OCI-LY1 (cell line): ENCODE data around the gene NIPAL3.

ENCODE experiments used
- H2AFZ ChIP-seq: fragments of 200-600 bp; sonication (generic), shearing (Covaris generic); 2 replicates; pipeline ENCODE4 v1.6.0; 2014; ENCODE audit warnings: antibody characterized with exemption, mild to moderate bottlenecking, low read length
- H3F3A ChIP-seq: fragments of 200-600 bp; sonication (generic), shearing (Covaris generic); 2 replicates; pipeline ENCODE4 v1.6.0; 2014; ENCODE audit warnings: mild to moderate bottlenecking, antibody characterized with exemption, low read length, moderate library complexity; ENCODE audit not compliant: insufficient read depth
- H3K27ac ChIP-seq: fragments of 200-600 bp; sonication (generic); 2 replicates; pipeline ENCODE4 v1.5.1; 2014; ENCODE audit warnings: low read length, mixed run types, mild to moderate bottlenecking, low read depth; ENCODE audit not compliant: poor library complexity, severe bottlenecking
- H3K27me3 ChIP-seq: fragments of 200-600 bp; sonication (generic); 2 replicates; pipeline ENCODE4 v1.6.0; 2014; ENCODE audit warnings: antibody characterized with exemption, mild to moderate bottlenecking, low read length, moderate library complexity; ENCODE audit not compliant: insufficient read depth
- H3K36me3 ChIP-seq: fragments of 200-600 bp; sonication (generic); 2 replicates; pipeline ENCODE4 v1.6.1; 2014; ENCODE audit warnings: mild to moderate bottlenecking, antibody characterized with exemption, low read length, moderate library complexity, mixed read lengths; ENCODE audit not compliant: insufficient read depth
- H3K4me1 ChIP-seq: fragments of 200-600 bp; sonication (generic); 2 replicates; pipeline ENCODE4 v1.5.1; 2014; ENCODE audit warnings: mild to moderate bottlenecking, low read length, moderate library complexity; ENCODE audit not compliant: insufficient read depth, severe bottlenecking
- H3K4me2 ChIP-seq: fragments of 200-600 bp; sonication (generic), shearing (Covaris generic); 2 replicates; pipeline ENCODE4 v1.6.1; 2014; ENCODE audit warnings: low read length
- H3K4me3 ChIP-seq: fragments of 200-600 bp; sonication (generic); 2 replicates; pipeline ENCODE4 v1.5.1; 2014; ENCODE audit warnings: low read length, low read depth, mild to moderate bottlenecking, mixed read lengths; ENCODE audit not compliant: poor library complexity, severe bottlenecking
- H3K79me2 ChIP-seq: fragments of 200-600 bp; shearing (Covaris generic); 2 replicates; pipeline ENCODE4 v1.6.1; 2016; ENCODE audit warnings: mixed run types, low read length, mixed read lengths; ENCODE audit not compliant: insufficient read depth
- H3K9ac ChIP-seq: fragments of 200-600 bp; sonication (generic), shearing (Covaris generic); 2 replicates; pipeline ENCODE4 v1.6.1; 2014; ENCODE audit warnings: mild to moderate bottlenecking, low read length, mixed read lengths
- H3K9me2 ChIP-seq: fragments of 200-600 bp; sonication (generic), shearing (Covaris generic); 2 replicates; pipeline ENCODE4 v1.6.1; 2014; ENCODE audit warnings: low read depth, mild to moderate bottlenecking, low read length, mixed read lengths
- H3K9me3 ChIP-seq: fragments of 200-600 bp; shearing (Covaris generic); 2 replicates; pipeline ENCODE4 v1.6.1; 2014; ENCODE audit warnings: low read length, mixed read lengths
- H4K20me1 ChIP-seq: fragments of 200-600 bp; sonication (generic), shearing (Covaris generic); 2 replicates; pipeline ENCODE4 v1.6.0; 2016; ENCODE audit warnings: mild to moderate bottlenecking, low read length; ENCODE audit not compliant: insufficient read depth
- CTCF ChIP-seq: fragments of 200-600 bp; sonication (generic), shearing (Covaris generic); IDR thresholded peaks from 2 replicates; pipeline ENCODE4 v1.5.1; 2017; ENCODE audit warnings: mild to moderate bottlenecking, antibody characterized with exemption, low read length, moderate library complexity, mixed read lengths
- EZH2 ChIP-seq: fragments of 200-600 bp; sonication (generic), shearing (Covaris generic); IDR thresholded peaks from 2 replicates; pipeline ENCODE4 v1.8.0; 2017; ENCODE audit warnings: borderline replicate concordance, mixed run types, mild to moderate bottlenecking, antibody characterized with exemption, low read length, moderate library complexity, mixed read lengths

Gene NIPAL3

DNA sequence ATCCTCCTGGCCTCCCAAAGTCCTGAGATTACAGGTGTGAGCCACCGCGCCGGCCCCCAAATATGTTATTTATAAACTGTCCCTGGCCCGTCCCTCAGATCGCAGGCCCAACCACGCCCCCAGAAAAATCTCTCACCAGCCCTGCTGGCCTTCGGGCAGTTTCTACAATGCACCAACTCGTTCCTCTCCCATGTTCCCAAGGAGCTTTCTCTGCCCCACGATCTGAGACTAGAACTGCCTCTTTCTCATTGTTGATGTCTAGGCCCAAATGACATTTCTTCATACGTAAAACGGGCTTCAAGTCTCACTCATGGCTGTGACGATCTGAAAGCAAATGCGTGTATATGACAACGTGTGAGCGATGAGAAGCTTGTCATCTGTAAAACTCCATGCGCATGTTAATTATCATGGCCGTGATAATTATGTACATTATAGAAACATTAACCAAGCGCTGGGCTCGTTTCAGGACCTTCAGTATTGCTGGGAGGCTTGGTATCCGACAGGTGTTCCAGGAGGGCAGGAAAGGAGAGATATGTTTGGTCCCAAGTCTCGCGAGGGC lies 748 bp upstream of the NIPAL3 start:
- Histone ChIP-seq H3K4me2 (peak overlapping the region; percentile 90), H3K4me3 (peak overlapping the region; percentile 84), H3K36me3 (peaks cover 16% of the 10 kb centered on the region), H3K9me3 (no peaks in the 10 kb centered on the region), H3K27ac (peak overlapping the region; percentile 84), H2AFZ (peak overlapping the region; percentile 96), H3K9me2 (no peaks in the 10 kb centered on the region), H3F3A (0 out of 2 replicates have a peak, but pooled peaks cover 3% of the 10 kb centered on the region), H3K27me3 (no peaks in the 10 kb centered on the region), H3K4me1 (peaks cover 54% of the 10 kb centered on the region), H4K20me1 (no peaks in the 10 kb centered on the region), H3K79me2 (peaks cover 20% of the 10 kb centered on the region), H3K9ac (peak overlapping the region; percentile 57)
- TF ChIP-seq CTCF (no peak), EZH2 (no peak)

- Histone ChIP-seq H3K4me1 (peaks cover 54% of the 10 kb centered on the region), H3F3A (0 out of 2 replicates have a peak, but pooled peaks cover 3% of the 10 kb centered on the region), H3K4me2 (peak overlapping the region; percentile 90), H3K9me2 (no peaks in the 10 kb centered on the region), H3K9ac (peak overlapping the region; percentile 78), H3K9me3 (no peaks in the 10 kb centered on the region), H3K36me3 (peaks cover 27% of the 10 kb centered on the region), H2AFZ (0 out of 2 replicates have a peak overlapping the region, but pooled peaks have one; percentile 6), H4K20me1 (no peaks in the 10 kb centered on the region), H3K4me3 (peak overlapping the region; percentile 84), H3K27ac (peak overlapping the region; percentile 51), H3K79me2 (peaks cover 20% of the 10 kb centered on the region), H3K27me3 (no peaks in the 10 kb centered on the region)
- TF ChIP-seq EZH2, result no peak
- no peak for TF ChIP-seq CTCF
These were observed 486 bp downstream of the NIPAL3 start for GRCh38 chr1:24415910-24416665.

- Histone ChIP-seq H3K9ac (peak overlapping the region; percentile 78), H3K27ac (peak overlapping the region; percentile 51), H3K36me3 (peaks cover 34% of the 10 kb centered on the region), H4K20me1 (no peaks in the 10 kb centered on the region), H3K79me2 (peaks cover 20% of the 10 kb centered on the region), H3F3A (0 out of 2 replicates have a peak, but pooled peaks cover 3% of the 10 kb centered on the region), H3K9me2 (no peaks in the 10 kb centered on the region), H3K4me2 (peak overlapping the region; percentile 90), H3K4me3 (peak overlapping the region; percentile 84), H3K4me1 (peaks cover 49% of the 10 kb centered on the region), H2AFZ (0 out of 2 replicates have a peak overlapping the region, but pooled peaks have one; percentile 6), H3K9me3 (no peaks in the 10 kb centered on the region), H3K27me3 (no peaks in the 10 kb centered on the region)
- TF ChIP-seq EZH2, result no peak
- TF ChIP-seq CTCF, result no peak
These were observed 1.2 kb downstream of the NIPAL3 start for GRCh38 chr1:24416666-24417391.
